Measurements from ENCODE around the gene SBF2.

- TF ChIP-seq EZH2 (IDR thresholded peaks at IDR 0.05; ENCODE audit: borderline replicate concordance, low read depth, low read length, severe bottlenecking) = no peak
- no peak for TF ChIP-seq CTCF (IDR thresholded peaks at IDR 0.05; ENCODE audit: borderline replicate concordance, extremely low read depth, low read length, poor library complexity, severe bottlenecking)
Observed at GRCh38 chr11:10257478-10257877, 36.5 kb downstream of the SBF2 start.
